GM12801 (cell line): Measurements from ENCODE around the gene FKBP1A.

Source experiments
- TF ChIP-seq, protein P1 (sequence below): IDR thresholded peaks from one replicate; pipeline ENCODE4 v1.5.1; 2011; ENCODE audit warnings: control low read depth; ENCODE audit not compliant: insufficient read length; ENCODE audit errors: extremely low read depth

Gene FKBP1A

GRCh38 chr20:1325173-1326030, 67.5 kb downstream of the FKBP1A start:
- TF ChIP-seq, protein P1, sequence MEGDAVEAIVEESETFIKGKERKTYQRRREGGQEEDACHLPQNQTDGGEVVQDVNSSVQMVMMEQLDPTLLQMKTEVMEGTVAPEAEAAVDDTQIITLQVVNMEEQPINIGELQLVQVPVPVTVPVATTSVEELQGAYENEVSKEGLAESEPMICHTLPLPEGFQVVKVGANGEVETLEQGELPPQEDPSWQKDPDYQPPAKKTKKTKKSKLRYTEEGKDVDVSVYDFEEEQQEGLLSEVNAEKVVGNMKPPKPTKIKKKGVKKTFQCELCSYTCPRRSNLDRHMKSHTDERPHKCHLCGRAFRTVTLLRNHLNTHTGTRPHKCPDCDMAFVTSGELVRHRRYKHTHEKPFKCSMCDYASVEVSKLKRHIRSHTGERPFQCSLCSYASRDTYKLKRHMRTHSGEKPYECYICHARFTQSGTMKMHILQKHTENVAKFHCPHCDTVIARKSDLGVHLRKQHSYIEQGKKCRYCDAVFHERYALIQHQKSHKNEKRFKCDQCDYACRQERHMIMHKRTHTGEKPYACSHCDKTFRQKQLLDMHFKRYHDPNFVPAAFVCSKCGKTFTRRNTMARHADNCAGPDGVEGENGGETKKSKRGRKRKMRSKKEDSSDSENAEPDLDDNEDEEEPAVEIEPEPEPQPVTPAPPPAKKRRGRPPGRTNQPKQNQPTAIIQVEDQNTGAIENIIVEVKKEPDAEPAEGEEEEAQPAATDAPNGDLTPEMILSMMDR: no peak

DNA sequence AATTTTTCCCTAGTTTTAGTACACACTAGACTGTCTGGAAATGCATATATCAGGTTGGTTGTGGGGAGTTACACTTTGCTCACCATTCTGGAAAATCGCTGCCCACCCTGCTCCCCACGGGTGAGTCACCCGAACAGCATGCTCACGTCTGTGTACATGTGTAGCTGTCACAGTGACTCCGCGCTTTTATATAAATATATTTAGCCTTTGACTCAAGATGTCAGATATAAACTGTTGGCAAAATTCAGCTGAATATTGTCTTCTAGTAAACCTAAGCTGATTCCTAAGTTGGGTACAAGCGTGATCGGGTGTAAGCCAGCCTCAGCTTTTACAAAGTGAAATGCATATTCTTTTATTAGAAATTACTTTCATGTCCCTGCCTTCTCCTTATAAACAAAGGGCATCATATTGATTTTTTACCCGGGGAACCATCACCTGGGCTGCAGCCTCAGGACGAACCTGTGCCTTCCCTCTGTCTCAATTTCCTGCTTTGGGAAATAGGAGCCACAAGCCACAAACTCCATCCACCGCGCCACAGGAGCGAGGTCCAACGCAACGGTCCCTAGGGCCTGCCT, 68.2 kb downstream of the FKBP1A start:
- TF ChIP-seq, protein P1: no peak

GRCh38 chr20:1323830-1324597, 68.8 kb downstream of the FKBP1A start:
- TF ChIP-seq, protein P1: no peak

DNA sequence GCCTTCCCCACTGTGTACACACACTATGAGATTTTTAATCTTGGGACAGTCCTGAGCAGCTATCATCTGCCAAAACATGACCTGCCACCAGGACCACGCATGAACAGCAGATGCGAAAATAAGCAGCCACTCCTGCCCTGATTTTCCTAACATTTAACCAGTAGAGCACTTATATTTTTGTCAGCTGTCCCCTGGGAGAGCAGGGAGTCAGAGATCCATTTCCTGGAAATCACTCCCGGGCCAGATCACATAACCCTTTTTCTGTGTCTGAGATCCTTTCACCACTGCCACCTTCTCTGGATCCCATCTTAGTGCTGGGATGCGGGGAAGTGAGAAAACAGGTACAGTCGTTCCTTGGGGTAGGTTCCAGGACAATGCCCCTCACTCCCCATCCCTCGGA, 69.6 kb downstream of the FKBP1A start:
- TF ChIP-seq, protein P1: no peak

GRCh38 chr20:1322511-1323245, 70.2 kb downstream of the FKBP1A start:
- TF ChIP-seq, protein P1: no peak

DNA sequence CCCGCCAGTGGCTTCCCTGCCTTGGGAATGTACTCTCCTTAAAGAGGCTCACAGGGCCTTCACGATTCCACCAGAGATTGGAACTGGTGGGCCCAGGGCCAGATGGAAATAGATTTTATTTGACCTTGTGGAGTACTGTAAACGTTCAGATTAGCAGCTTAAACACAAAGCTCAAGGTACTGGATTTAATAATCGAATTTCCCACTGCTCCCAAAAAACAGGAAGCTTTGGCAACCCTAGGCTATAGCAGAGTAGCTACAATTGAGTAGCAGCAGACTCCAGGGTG, 71.3 kb downstream of the FKBP1A start:
- TF ChIP-seq, protein P1: no peak
